DMS53 treated with DMSO at 0.1 percent for 48 hours (cell line): ENCODE measurements around the gene CCDC8.
"Not testable (repeated sequence)": the region's sequence is repeated elsewhere in the genome, so short reads cannot be mapped to it uniquely, and the experiment has no call there.

Experiments
- DNase-seq: peaks from one replicate; lab custom pipeline; 2025; ENCODE audit not compliant: unreplicated experiment; lab: John Stamatoyannopoulos, UW

Gene CCDC8, protein sequence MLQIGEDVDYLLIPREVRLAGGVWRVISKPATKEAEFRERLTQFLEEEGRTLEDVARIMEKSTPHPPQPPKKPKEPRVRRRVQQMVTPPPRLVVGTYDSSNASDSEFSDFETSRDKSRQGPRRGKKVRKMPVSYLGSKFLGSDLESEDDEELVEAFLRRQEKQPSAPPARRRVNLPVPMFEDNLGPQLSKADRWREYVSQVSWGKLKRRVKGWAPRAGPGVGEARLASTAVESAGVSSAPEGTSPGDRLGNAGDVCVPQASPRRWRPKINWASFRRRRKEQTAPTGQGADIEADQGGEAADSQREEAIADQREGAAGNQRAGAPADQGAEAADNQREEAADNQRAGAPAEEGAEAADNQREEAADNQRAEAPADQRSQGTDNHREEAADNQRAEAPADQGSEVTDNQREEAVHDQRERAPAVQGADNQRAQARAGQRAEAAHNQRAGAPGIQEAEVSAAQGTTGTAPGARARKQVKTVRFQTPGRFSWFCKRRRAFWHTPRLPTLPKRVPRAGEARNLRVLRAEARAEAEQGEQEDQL

DNA sequence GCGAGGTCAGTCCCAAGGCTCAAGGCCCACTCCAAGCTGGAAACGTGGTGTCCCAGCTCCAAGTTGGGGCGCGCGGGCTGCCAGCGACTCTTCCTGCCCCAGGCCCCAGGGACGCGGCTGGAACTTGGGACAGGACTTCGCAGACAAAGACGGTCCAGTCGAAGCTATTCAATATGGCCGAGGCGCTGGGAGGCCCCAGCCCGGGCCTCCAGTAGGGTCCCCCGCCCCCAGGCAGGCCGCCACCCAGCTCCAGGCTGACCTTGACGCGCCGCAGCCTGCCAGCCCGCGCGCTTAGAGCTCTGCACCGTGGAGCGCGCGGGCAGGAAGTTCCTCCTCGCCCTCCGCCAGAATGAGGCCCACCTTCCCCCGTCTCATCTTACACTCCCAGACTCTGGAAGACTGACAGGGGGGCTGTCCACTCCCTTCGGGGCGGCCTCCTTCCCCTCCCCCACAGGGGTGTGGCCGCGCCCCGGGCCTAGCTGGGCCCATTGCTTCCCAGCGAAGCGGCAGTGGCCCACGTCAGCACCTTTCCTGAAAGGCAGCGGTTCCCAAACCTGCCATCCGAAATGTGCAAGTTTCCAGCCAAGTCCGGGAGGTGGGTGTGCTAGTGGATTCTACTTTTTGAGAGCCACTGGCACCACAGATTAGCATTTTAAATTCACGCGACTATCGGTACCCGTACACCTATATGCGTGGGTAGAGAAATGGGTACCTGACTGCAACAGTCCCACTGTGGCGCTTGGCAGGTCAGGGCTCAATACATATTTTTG, at the start of gene CCDC8:
Gene CCDC8, minus strand, starts transcription at position 303 of the 770 bp plus-strand sequence. CDS start 754 bp downstream, outside the sequence.
- no peak for DNase-seq

DNA sequence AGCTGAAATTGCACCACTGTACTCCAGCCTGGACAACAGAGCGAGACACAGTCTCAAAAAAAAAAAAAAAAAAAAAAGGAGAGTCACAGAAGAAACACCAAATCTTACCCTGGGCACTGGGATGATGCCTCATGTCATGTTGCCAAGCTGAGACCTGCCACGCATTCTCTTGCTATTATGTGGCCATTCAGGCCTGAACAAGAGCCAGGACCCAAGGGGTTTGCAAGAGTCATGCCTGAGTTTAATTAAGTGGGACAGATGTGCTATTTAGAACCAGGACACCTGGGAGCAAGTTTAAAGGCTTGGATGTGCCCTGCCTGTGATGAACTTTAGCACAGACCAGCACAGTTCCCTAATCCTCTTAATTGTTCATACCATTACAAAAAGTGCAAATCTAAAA, 48.2 kb upstream of the CCDC8 start:
- DNase-seq = no peak

DNA sequence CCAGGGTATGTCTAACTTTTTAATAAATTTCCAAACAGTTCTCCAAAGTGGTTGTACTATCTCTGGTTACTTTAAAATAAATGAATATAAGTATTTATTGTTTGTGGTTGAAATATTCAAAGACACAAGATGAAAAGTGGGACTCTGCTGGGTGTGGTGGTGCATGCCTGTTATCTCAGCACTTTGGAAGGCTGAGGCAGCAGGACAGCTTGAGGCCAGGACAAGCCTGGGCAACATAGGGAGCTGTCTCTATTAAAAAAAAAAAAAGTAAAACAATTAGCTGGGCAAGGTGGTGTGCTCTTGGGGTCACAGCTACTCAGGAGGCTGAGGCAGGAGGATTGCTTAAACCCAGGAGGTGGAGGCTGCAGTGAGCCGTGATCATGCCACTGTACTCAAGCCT, 47.6 kb upstream of the CCDC8 start:
- no peak for DNase-seq

DNA sequence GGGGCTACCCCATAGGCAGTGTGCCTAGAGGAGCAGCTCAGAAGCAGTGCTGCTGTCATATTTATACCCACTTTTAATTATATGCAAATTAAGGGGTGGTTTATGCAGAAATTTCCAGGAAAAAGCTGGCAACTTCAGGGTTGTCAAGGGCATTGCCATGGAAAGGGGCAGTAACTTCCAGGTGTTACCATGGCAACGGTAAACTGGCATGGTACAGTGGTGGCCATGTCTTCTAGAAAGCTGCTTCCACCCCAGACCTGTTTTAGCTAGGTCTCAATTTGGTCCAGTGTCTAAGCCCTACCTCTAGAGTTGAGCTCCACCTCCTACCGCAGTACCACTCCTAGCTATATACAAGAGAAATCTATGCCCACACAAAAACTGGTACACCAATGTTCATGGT, 46.7 kb upstream of the CCDC8 start:
- DNase-seq = no peak

DNA sequence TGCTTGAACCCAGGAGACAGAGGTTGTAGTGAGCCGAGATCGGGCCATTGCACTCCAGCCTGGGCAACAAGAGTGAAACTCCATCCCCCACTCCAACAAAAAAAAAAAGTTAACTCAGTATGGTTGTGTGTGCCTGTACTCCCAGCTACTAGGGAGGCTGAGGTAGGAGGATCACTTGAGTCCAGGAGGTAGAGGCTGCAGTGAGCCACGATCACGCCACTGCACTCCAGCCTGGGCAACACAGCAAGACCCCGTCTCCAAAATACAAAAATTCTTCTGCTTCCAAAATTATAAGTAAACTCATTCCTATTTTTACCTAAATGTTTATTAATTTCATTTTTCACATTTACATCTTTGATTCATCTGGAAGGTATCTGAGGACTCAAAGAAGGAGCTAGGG, 43.6 kb upstream of the CCDC8 start:
- DNase-seq = no peak

DNA sequence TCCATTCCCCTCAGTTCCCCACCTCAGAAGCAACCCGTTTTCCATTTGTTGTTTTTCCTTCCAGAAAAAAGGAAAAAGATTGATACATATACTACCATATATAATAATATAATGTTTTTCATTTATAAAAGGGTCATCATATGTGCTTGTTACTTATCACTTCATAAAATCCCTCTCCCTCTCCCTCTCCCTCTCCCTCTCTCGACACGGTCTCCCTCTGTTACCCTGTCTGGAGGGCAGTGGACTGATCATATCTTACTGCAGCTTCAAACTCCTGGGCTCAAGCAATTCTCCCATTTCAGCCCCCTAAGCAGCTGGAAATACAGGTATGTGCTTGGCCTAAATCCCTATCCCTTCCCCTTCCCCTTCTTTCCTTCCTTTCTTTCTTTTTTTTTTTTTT, 40.9 kb upstream of the CCDC8 start:
- DNase-seq = no peak

DNA sequence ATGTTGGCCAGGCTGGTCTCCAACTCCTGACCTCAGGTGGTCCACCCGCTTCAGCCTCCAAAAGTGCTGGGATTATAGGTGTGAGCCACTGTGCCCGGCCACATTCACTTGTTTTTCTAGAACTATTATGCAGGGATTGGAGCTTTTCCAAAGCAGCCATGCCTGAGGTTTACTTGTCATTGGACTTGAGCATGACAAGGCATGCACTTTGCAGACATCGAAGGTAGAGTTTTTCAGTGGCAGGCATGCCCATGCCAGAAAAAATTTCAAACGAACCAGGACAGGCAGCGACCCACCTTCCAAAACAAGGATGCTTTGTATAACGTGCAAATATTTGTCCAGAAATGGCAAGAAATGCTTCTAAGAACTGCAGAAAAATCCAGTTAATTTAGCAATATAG, 40.3 kb upstream of the CCDC8 start:
- no peak for DNase-seq

DNA sequence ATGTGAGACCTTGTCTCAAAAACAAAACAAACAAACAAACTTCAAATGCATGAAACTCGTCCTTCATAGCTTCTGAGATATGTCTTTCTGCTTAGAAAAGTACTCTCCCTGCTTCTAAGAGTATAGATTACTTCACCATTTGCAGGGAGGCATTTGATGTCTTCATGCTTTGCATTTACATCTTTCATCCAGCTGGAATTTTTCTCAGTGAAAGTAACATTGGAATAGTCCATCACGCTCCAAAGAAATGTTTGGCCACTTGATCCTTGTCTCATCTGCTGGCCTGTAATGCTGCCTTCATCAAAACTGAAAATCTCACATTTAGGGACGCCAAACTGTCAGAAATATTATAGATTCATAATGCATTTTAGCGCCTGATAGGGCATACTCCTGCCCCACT, 38.8 kb upstream of the CCDC8 start:
- DNase-seq = no peak

DNA sequence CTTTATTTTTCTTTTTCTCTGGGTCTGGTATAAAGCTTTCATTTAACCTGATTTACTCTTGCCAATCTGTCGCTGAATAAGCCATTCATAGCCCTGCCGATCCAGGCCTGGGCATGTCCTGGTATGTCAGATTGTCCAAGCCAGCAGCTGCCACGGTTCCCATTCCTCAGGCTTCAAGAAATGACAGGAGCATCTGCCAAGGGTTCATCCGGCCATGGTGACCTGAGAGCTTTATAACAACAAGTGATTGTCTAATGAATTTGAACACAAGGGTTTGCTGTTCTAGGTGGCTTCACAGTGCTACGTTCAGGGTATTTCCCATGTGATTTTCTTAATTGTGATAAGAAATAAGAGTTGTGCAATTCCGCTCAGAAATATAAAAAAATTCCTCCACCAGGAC, 38.0 kb upstream of the CCDC8 start:
- no peak for DNase-seq

DNA sequence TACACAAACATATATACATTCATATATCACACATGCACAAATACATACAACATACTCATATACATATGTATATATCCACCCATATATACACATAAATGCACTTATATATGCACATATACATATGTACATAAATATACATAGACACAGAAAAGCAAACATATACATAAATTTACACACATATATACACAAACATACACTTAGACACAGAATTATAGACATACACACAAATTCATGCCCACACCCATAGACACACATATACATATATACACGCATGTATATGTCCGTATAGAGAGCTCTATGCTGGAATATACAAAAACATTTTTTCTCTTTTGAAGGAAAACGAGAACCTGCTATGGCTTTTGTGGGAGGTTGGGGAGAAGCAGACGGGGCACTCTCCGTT, 37.4 kb upstream of the CCDC8 start:
- DNase-seq = no peak

DNA sequence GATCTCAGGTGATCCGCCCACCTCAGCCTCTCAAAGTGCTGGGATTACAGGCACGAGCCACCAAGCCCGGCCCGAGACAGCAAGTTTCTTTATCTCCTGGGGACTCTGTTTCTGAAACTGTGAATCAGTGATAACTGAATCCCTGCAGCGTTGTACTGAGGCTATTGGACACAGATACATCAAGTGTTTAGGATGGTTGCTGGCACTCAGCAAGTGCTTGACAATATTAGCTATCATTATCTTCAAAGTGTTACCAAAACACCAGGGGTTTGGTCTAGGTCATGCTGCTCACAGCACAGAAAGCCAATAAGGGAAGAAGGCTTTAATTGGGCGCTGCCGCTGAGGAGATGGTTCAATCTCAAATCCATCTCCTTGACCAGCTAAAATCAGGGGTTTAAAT, 35.9 kb upstream of the CCDC8 start:
- no peak for DNase-seq

DNA sequence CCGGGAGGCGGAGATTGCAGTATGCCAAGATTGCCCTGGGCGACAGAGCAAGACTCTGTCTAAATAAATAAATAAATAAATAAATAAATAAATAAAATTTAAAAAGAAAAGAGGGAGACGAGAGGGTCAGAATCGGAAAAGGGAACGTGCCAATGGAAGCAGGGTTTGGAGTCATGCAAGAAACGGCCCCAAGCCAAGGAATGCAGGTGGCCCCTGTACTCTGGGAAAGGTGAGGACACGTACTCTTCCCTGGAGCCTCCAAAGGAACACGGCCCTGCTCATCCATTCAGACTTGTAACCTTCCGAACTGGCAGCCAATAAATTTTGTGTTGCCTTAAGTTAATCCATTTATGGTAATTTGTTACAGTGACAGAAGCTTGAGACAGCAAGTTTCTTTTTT, 35.2 kb upstream of the CCDC8 start:
- no peak for DNase-seq

DNA sequence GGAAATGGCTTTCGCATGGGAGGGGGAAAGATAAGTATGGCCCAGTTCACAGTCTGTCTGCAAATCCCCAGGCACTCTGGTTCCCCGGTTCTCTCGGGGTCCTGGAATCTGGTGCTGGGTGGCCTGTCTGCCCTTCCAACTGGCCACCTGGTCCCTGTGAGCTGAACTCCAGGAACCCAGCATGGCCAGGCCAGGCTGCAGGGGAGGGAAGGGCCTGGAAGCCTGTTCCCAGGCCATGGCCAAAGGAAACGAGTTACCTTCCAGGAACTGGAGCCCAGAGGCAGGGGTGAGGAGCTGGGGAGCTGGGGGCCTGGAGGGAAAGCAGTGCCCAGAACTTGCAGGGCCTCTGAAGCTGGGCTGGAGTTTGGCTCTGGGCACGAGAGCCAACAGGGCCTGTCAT, 34.5 kb upstream of the CCDC8 start:
- no peak for DNase-seq

DNA sequence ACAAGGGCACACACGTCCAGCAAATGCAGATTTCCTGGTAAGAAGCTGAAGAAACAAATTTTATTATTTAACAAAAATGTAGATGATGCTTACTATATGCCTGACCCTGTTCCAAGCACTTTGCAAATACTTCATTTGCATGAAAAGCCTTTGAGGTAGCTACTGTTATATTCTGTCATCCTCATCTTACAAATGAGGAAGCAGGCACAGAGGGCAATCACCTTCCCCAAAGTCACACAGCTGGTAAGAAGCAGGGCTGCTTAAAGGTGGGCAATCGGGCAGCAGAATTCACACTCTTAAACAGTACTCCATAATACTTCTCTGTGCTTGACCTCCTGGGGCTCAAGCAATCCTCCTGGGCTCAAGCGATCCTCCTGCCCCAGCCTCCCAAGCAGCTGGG, 33.6 kb upstream of the CCDC8 start:
- DNase-seq = no peak

DNA sequence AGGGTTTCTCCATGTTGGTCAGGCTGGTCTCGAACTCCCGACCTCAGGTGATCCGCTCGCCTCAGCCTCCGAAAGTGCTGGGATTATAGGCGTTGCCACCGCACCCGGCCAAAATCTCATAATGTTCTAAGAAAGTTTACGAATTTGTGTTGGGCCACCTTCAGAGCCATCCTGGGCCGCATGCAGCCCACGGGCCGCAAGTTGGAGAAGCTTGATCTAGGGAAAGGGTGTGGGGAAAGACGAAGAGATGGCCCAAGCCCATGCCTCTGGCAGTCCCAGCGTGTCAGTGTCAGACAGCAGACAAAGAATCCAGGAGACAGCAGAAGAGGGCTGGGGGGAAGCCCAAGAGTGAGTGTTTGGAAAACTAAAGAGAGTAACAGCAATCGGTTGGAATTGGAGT, 32.7 kb upstream of the CCDC8 start:
- DNase-seq = no peak

DNA sequence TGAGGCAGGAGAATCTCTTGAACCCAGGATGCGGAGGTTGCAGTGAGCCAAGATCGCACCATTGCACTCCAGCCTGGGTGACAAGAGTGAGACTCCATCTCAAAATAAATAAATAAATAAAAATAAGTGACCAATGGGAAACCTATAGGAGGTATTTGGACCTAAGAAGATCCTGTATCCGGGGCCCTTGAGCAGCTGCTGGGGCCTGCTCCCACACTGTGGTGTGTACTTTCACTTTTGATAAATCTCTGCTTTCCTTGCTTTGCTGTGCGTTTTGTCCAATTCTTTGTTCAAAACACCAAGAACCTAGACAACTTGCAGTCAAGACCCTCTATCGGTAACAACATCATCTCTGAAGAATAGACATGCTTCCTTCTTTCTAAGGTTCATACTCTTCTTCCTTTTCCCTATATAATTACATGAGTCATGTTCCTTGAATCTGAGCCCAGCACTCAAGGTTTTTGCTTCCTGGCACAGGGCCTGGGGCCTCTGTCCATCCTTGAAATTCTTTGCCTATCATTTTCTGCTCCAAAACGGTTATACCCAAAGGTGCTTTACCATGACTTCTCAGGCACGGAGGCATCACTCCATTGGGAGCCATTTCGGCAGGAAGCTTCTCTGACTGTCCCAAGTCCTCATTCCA, 29.6 kb upstream of the CCDC8 start:
- no peak for DNase-seq

DNA sequence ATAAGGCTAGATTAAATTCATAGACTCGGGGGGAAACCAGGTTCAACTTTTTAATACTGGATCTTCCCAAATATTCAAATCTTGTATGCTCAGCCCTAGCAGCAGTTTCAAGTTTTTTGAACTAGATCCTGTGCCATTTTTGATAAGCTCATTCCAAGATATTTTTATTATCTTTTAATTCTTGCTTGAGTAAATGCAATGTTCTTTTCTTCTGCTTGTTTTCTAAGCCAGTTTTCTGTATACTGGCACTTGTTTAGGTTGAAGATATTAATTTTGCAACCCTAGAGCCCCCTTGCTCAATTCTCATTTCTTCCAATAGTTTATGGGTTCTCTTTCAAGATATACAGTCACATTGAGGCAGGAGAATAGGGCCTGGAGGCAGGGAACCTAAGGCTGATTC, 28.5 kb upstream of the CCDC8 start:
- DNase-seq = no peak

DNA sequence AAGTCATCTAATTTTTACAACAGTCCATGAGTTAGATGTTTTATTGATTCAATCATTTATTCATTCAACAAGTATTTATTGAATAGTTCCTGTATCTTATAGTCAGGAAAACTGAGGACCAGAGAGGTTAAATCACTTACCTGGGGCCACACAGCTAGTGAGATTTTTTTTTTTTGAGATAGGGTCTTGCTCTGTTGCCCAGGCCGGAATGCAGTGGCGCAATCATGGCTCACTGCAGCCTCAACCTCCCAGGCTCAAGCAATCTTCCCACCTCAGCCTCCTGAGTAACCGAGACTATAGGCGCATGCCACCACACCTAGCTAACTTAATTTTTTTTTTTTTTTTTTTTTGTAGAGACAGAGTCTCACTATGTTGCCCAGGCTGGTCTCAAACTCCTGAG, 22.3 kb upstream of the CCDC8 start:
- not testable (repeated sequence) for DNase-seq

DNA sequence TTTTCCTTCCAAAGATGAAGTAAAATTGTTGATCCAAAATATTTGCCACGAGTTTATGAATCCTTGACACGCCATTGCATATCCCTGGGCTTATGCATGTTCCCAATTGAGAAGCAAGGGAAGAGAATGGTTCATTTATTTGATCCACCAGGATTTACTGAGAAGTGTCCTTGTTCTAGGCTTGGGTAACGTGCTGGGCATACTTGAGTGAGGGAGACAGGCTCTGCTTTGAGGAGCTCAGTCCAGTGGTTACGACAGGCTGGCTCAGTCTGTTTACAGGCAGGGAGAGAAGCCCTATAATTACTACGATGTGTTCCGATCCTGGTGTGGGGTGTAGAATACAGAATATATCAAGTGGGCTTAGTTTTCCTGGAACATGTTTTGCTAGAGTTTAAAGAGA, 21.6 kb upstream of the CCDC8 start:
- DNase-seq = no peak

DNA sequence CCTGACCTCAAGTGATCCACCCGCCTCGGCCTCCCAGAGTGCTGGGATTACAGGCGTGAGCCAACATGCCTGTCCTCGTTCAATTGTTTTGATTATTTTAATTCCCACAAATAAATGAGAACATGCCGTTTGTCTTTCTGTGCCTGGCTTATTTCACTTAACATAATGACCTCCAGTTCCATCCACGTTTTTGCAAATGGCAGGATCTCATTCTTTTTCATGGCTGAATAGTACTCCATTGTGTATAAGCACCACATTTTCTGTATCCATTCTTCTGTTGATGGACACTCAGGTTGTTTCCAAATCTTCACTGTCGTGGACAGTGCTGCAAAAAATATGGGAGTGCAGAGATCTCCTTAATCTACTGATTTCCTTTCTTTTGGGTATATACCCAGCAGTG, 20.1 kb upstream of the CCDC8 start:
- DNase-seq = not testable (repeated sequence)

DNA sequence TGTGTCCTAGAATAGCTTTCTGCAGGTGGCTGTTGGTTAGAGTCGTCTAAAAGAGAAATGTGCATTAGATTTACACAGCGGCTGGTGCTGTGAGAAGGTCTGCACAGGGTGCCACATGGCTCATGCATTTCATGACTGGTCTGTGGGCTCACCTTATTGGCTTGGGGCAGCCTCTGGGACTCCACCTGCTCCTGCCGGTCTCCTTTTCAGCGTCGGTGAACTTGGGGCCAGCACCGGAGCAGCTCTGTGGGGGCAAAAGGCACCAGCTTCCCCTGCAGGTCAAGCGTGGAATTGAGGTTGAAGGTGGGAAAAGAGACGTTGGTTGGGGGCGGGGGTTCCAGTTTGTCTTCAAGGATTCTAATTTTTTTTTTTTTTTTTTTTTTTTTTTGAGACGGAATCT, 18.5 kb upstream of the CCDC8 start:
- no peak for DNase-seq

DNA sequence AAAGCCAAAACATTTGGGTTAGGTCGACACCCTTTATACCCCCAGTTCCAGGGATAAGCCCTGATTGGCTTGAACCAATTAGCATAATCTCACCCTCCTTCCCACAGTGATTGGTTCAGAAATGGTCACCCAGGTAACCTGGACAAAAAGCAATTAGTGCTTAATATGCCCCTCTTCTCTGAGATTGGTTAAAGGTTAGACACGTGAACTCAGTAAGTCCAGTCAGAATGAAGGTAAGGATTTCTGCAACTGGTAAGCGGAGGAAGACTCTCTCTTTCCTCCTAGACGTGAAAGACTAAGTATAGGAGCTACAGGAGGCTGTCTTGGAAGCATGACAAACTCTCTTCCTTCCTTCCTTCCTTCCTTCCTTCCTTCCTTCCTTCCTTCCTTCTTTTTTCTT, 16.6 kb upstream of the CCDC8 start:
- no peak for DNase-seq
